ENCODE measurements around the gene SPATA6L. TPM values are rescaled to one million over a fixed set of nuclear protein-coding genes. Genes with fewer than 3 reads are reported as not detected.

SPATA6L gene
- total and polyA plus RNA-seq, 2 of the 4 experiments (the other 2 are of a cell fraction): 0.18 to 0.84 TPM

DNA sequence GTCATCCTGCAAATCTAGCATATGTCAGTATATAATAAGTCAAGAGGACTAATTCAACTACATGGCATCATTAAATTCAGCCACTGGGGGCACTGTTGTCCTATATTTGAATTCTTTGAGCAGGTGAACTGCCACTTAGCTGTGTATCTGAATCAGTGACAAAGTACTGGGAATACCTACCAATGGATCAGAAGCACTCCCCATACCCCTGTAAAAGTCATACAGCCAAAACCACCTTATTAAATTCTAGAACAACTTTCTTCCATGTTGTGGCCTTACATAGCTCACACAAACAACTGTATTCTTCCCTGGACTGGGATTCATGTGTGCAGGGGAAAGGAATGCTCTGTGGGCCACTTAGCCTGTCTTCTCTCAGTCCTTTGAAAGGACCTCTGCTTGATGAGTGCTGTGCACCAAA, 61.6 kb downstream of the SPATA6L start:
- Histone ChIP-seq H3K27ac (ENCODE audit: insufficient read depth, low read length) (no peak overlapping the region), H4K8ac (ENCODE audit: low read depth in 2 of 2, low read length in 2 of 2) (no peak overlapping the region), H3K4me1 (ENCODE audit: control insufficient read depth, insufficient read depth, low read length) (no peaks in the 10 kb centered on the region), H3K9me1 (ENCODE audit: insufficient read depth, low read length) (no peaks in the 10 kb centered on the region), H2AK5ac (ENCODE audit: low read depth, low read length) (no peak overlapping the region), H3K9me3 (ENCODE audit: control insufficient read depth, insufficient read depth, low read length) (no peaks in the 10 kb centered on the region), H2AFZ (replicated peaks; ENCODE audit: low read length, poor library complexity) (no peak overlapping the region), H3K23ac (ENCODE audit: low read depth, low read length) (no peak overlapping the region), H2AK9ac (replicated peaks; ENCODE audit: low read depth, low read length, poor library complexity) (no peak overlapping the region), H3K4me3 (ENCODE audit: insufficient read depth, low read depth, low read length) (no peak overlapping the region), H3K27me3 (ENCODE audit: control insufficient read depth, insufficient read depth, low read length) (no peaks in the 10 kb centered on the region; the same call in 1 of the 2 replicates), H3K18ac (ENCODE audit: low read depth, low read length) (no peak overlapping the region), H2BK5ac (ENCODE audit: low read depth, low read length, poor library complexity, severe bottlenecking) (no peak overlapping the region), H3K56ac (ENCODE audit: extremely low read depth, insufficient read depth, low read length) (no peak overlapping the region), H4K20me1 (ENCODE audit: insufficient read depth, low read length) (no peaks in the 10 kb centered on the region), H3K4ac (ENCODE audit: low read depth, low read length) (no peak overlapping the region), H3K9ac (ENCODE audit: low read depth, low read length) (no peak overlapping the region), H3K4me2 (ENCODE audit: low read depth, low read length) (no peak overlapping the region), H2BK20ac (ENCODE audit: low read depth, low read length) (no peak overlapping the region), H4K5ac (ENCODE audit: low read depth, low read length) (no peak overlapping the region), H3K79me1 (ENCODE audit: low read depth in 1 of 2, low read length in 2 of 2) (no peaks in the 10 kb centered on the region), H2BK15ac (ENCODE audit: low read depth, low read length) (no peak overlapping the region), H3K14ac (replicated peaks; ENCODE audit: low read depth, low read length) (no peak overlapping the region), H4K91ac (ENCODE audit: insufficient read depth, low read depth, low read length) (no peak overlapping the region), H2BK120ac (ENCODE audit: low read depth, low read length) (no peak overlapping the region), H3K36me3 (ENCODE audit: control insufficient read depth, insufficient read depth, low read length) (no peaks in the 10 kb centered on the region)
- ChIA-PET CTCF (interaction anchor here (0.6 to 0.9 kb wide), 4 partner anchors 10 to 234 kb away, joined by 3 to 4 read pairs (median 3); no protein-coding TSS in a partner anchor), POLR2A (ENCODE audit: unreplicated experiment) (no interaction called here)
- ATAC-seq (ENCODE audit: low read depth): peak; percentile 82
- peak; percentile 59 for DNase-seq
- in situ Hi-C loops (cut with MboI; ENCODE audit: low sequenced_read_pairs) (no loop called here), intact Hi-C loops (cut with micrococcal nuclease) (loop anchor here (5.0 kb wide), 2 partner anchors 138 to 383 kb away; partner anchors contain the start of genes AK3 and JAK2), dilution Hi-C loops (cut with HindIII; ENCODE audit: low sequenced_read_pairs, unreplicated experiment) (no loop called here)
- TF ChIP-seq RCOR1 (IDR thresholded peaks at IDR 0.05; ENCODE audit: insufficient replicate concordance, low read length) (no peak), MAFK (IDR thresholded peaks at IDR 0.05; ENCODE audit: low read depth, low read length) (no peak), POLR2A (IDR thresholded peaks at IDR 0.05; ENCODE audit: low read depth, low read length) (no peak), BHLHE40 (IDR thresholded peaks at IDR 0.05; ENCODE audit: low read depth, low read length) (no peak), MXI1 (IDR thresholded peaks at IDR 0.05; ENCODE audit: borderline replicate concordance, low read depth, low read length) (no peak), RFX5 (IDR thresholded peaks at IDR 0.05; ENCODE audit: low read depth, low read length) (no peak), RAD21 (IDR thresholded peaks at IDR 0.05; ENCODE audit: low read length) (peak; percentile 69), CEBPB (IDR thresholded peaks at IDR 0.05; ENCODE audit: low read depth, low read length) (no peak), NFE2L2 (IDR thresholded peaks at IDR 0.05; ENCODE audit: low read depth, low read length) (no peak), MAZ (IDR thresholded peaks at IDR 0.05; ENCODE audit: borderline replicate concordance, low read depth, low read length) (no peak), SMC3 (IDR thresholded peaks at IDR 0.05; ENCODE audit: low read depth, low read length) (peak; percentile 28; the same call in 1 of the 2 replicates), CHD1 (IDR thresholded peaks at IDR 0.05; ENCODE audit: low read depth, low read length) (no peak), FOS (IDR thresholded peaks at IDR 0.05; ENCODE audit: low read depth, low read length) (no peak)
- TF ChIP-seq, protein P1, sequence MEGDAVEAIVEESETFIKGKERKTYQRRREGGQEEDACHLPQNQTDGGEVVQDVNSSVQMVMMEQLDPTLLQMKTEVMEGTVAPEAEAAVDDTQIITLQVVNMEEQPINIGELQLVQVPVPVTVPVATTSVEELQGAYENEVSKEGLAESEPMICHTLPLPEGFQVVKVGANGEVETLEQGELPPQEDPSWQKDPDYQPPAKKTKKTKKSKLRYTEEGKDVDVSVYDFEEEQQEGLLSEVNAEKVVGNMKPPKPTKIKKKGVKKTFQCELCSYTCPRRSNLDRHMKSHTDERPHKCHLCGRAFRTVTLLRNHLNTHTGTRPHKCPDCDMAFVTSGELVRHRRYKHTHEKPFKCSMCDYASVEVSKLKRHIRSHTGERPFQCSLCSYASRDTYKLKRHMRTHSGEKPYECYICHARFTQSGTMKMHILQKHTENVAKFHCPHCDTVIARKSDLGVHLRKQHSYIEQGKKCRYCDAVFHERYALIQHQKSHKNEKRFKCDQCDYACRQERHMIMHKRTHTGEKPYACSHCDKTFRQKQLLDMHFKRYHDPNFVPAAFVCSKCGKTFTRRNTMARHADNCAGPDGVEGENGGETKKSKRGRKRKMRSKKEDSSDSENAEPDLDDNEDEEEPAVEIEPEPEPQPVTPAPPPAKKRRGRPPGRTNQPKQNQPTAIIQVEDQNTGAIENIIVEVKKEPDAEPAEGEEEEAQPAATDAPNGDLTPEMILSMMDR (conservative IDR thresholded peaks at IDR 0.05; ENCODE audit: low read depth, low read length): peak; percentile 71
- TF ChIP-seq, protein P2, sequence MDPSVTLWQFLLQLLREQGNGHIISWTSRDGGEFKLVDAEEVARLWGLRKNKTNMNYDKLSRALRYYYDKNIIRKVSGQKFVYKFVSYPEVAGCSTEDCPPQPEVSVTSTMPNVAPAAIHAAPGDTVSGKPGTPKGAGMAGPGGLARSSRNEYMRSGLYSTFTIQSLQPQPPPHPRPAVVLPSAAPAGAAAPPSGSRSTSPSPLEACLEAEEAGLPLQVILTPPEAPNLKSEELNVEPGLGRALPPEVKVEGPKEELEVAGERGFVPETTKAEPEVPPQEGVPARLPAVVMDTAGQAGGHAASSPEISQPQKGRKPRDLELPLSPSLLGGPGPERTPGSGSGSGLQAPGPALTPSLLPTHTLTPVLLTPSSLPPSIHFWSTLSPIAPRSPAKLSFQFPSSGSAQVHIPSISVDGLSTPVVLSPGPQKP (IDR thresholded peaks at IDR 0.05; ENCODE audit: borderline replicate concordance, low read depth, low read length): no peak
- TF ChIP-seq, protein P3, sequence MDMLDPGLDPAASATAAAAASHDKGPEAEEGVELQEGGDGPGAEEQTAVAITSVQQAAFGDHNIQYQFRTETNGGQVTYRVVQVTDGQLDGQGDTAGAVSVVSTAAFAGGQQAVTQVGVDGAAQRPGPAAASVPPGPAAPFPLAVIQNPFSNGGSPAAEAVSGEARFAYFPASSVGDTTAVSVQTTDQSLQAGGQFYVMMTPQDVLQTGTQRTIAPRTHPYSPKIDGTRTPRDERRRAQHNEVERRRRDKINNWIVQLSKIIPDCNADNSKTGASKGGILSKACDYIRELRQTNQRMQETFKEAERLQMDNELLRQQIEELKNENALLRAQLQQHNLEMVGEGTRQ (IDR thresholded peaks at IDR 0.05; ENCODE audit: low read depth, low read length): no peak
- no TSS peak for BruUV-seq (replicated peaks)
